DOHH2 (cell line): Measurements from ENCODE around the gene PTX4.

Source experiments
- H3F3A ChIP-seq: fragments of 200-600 bp; sonication (generic), shearing (Covaris generic); 2 replicates; pipeline ENCODE4 v1.6.0; 2016; ENCODE audit warnings: antibody characterized with exemption, mild to moderate bottlenecking; ENCODE audit not compliant: control insufficient read depth, insufficient read depth
- H3K27ac ChIP-seq: fragments of 200-600 bp; sonication (generic); 2 replicates; pipeline ENCODE4 v1.5.1; 2014; ENCODE audit warnings: low read depth, mild to moderate bottlenecking, low read length, moderate library complexity
- H3K27me3 ChIP-seq: fragments of 200-600 bp; sonication (generic); 2 replicates; pipeline ENCODE4 v1.6.1; 2014; ENCODE audit warnings: mild to moderate bottlenecking, low read length, mixed read lengths; ENCODE audit not compliant: control insufficient read depth
- H3K36me3 ChIP-seq: fragments of 200-600 bp; sonication (generic); 2 replicates; pipeline ENCODE4 v1.6.1; 2014; ENCODE audit warnings: mild to moderate bottlenecking, low read length, moderate library complexity, mixed read lengths; ENCODE audit not compliant: control insufficient read depth
- H3K4me1 ChIP-seq: fragments of 200-600 bp; sonication (generic); 2 replicates; pipeline ENCODE4 v1.6.1; 2014; ENCODE audit warnings: mild to moderate bottlenecking, low read length, mixed read lengths; ENCODE audit not compliant: control insufficient read depth
- H3K4me2 ChIP-seq: fragments of 200-600 bp; sonication (generic); 2 replicates; pipeline ENCODE4 v1.6.0; 2014; ENCODE audit warnings: mild to moderate bottlenecking, low read length, moderate library complexity
- H3K4me3 ChIP-seq: fragments of 200-600 bp; sonication (generic); 2 replicates; pipeline ENCODE4 v1.5.1; 2014; ENCODE audit warnings: mild to moderate bottlenecking, low read length, mixed read lengths
- H3K79me2 ChIP-seq: fragments of 200-600 bp; sonication (generic); 2 replicates; pipeline ENCODE4 v1.6.1; 2014; ENCODE audit warnings: mild to moderate bottlenecking, low read length, mixed read lengths; ENCODE audit not compliant: control insufficient read depth
- H3K9me2 ChIP-seq: fragments of 200-600 bp; sonication (generic); replicated peaks from 2 replicates; pipeline ENCODE4 v1.6.1; 2014; ENCODE audit warnings: mild to moderate bottlenecking, low read length, mixed read lengths; ENCODE audit not compliant: control insufficient read depth
- H3K9me3 ChIP-seq: fragments of 200-600 bp; sonication (generic); 2 replicates; pipeline ENCODE4 v1.6.1; 2014; ENCODE audit warnings: antibody characterized with exemption, low read length, mixed read lengths; ENCODE audit not compliant: control insufficient read depth, insufficient read depth
- H4K20me1 ChIP-seq: fragments of 200-600 bp; sonication (generic); 2 replicates; pipeline ENCODE4 v1.6.0; 2014; ENCODE audit warnings: low read depth, mild to moderate bottlenecking, antibody characterized with exemption, low read length, moderate library complexity; ENCODE audit not compliant: control insufficient read depth, insufficient read depth
- CTCF ChIP-seq: fragments of 200-600 bp; sonication (generic); IDR thresholded peaks from one replicate; pipeline ENCODE4 v1.5.1; 2014; ENCODE audit warnings: antibody characterized with exemption, mild to moderate bottlenecking, low read depth, low read length; ENCODE audit not compliant: poor library complexity, severe bottlenecking
- EZH2phosphoT487 ChIP-seq: fragments of 200-600 bp; sonication (generic); IDR thresholded peaks from 2 replicates; pipeline ENCODE4 v1.6.1; 2017; ENCODE audit warnings: borderline replicate concordance, mild to moderate bottlenecking, antibody characterized with exemption, low read length, moderate library complexity, mixed read lengths

PTX4 gene

GRCh38 chr16:1437606-1438005, 51.1 kb downstream of the PTX4 start:
- no peak overlapping the region for H3K4me2 ChIP-seq
- H3K4me3 ChIP-seq = no peak overlapping the region

GRCh38 chr16:1436731-1437355, 51.9 kb downstream of the PTX4 start:
- Histone ChIP-seq H3K79me2 (no peaks in the 10 kb centered on the region), H3K4me1 (no peaks in the 10 kb centered on the region), H3K36me3 (no peaks in the 10 kb centered on the region), H3K9me3 (no peaks in the 10 kb centered on the region), H3K27ac (no peak overlapping the region), H3K4me3 (no peak overlapping the region), H4K20me1 (no peaks in the 10 kb centered on the region), H3K9me2 (no peaks in the 10 kb centered on the region), H3K4me2 (no peak overlapping the region), H3K27me3 (no peaks in the 10 kb centered on the region), H3F3A (no peaks in the 10 kb centered on the region)
- no peak for TF ChIP-seq CTCF
- TF ChIP-seq EZH2phosphoT487 = no peak

More at GRCh38 chr16:1437606-1438005, 51.1 kb downstream of the PTX4 start:
- TF ChIP-seq EZH2phosphoT487 (no peak), CTCF (no peak)
- Histone ChIP-seq H3K9me2 (no peaks in the 10 kb centered on the region), H3F3A (no peaks in the 10 kb centered on the region), H3K27ac (no peak overlapping the region), H3K4me1 (no peaks in the 10 kb centered on the region), H4K20me1 (no peaks in the 10 kb centered on the region), H3K9me3 (no peaks in the 10 kb centered on the region), H3K36me3 (no peaks in the 10 kb centered on the region), H3K27me3 (no peaks in the 10 kb centered on the region), H3K79me2 (no peaks in the 10 kb centered on the region)

- no peak overlapping the region for H3K4me2 ChIP-seq
Measured at GRCh38 chr16:1435921-1436697, 52.6 kb downstream of the PTX4 start.

More at GRCh38 chr16:1435921-1436697, 52.6 kb downstream of the PTX4 start:
- no peaks in the 10 kb centered on the region for H3K36me3 ChIP-seq
- TF ChIP-seq EZH2phosphoT487 = no peak
- no peak for TF ChIP-seq CTCF
- no peaks in the 10 kb centered on the region for H3K4me1 ChIP-seq
- H3K9me3 ChIP-seq = no peaks in the 10 kb centered on the region
- no peaks in the 10 kb centered on the region for H3F3A ChIP-seq
- H3K4me3 ChIP-seq = no peak overlapping the region
- H3K27me3 ChIP-seq = no peaks in the 10 kb centered on the region
- no peaks in the 10 kb centered on the region for H3K9me2 ChIP-seq
- H3K27ac ChIP-seq = no peak overlapping the region
- no peaks in the 10 kb centered on the region for H4K20me1 ChIP-seq
- no peaks in the 10 kb centered on the region for H3K79me2 ChIP-seq
